Adrenal gland (tissue), 12 donors: ENCODE measurements around the gene NPAS3. TPM values are rescaled to one million over a fixed set of nuclear protein-coding genes. Genes with fewer than 3 reads are reported as not detected.

ENCODE experiments used
- DNase-seq, 7 donors: peaks; one replicate each; pipeline ENCODE4 v3.0.0-alpha.2; 2019 to 2020
- H3K27ac ChIP-seq, 5 donors: fragments of 200-600 bp; sonication (generic) in 4 of 5; 1 replicate in 3 of 5; 2 replicates in 2 of 5; pipeline versions ENCODE4 v1.5.1 to v1.8.0; 2016 to 2020; ENCODE audit warnings: mild to moderate bottlenecking in 1 of 5
- H3K27me3 ChIP-seq: fragments of 200-600 bp; 2 replicates; pipeline ENCODE4 v1.8.0; 2021
- H3K36me3 ChIP-seq, 2 donors: fragments of 200-600 bp; replicated peaks in 1 of 2; 1 replicate in 1 of 2; 2 replicates in 1 of 2; pipeline versions ENCODE4 v1.5.1 to v1.8.0; 2018 to 2022
- H3K4me1 ChIP-seq, 2 donors: fragments of 200-600 bp; replicated peaks in 1 of 2; 1 replicate in 1 of 2; 2 replicates in 1 of 2; pipeline versions ENCODE4 v1.5.1 to v1.8.0; 2018 to 2021
- H3K4me3 ChIP-seq, 4 donors: fragments of 200-600 bp; sonication (generic) in 3 of 4; one replicate each; pipeline ENCODE4 v1.5.1; 2016 to 2018
- H3K9me3 ChIP-seq, 3 donors: fragments of 200-600 bp; sonication (generic) in 1 of 3; replicated peaks in 1 of 3; 1 replicate in 2 of 3; 2 replicates in 1 of 3; pipeline versions ENCODE4 v1.5.1 to v1.8.0; 2016 to 2021
- POLR2A ChIP-seq, 2 donors: fragments of 450-650 bp; IDR thresholded peaks; one replicate each; pipeline ENCODE4 v1.6.1; 2017; ENCODE audit warnings: antibody characterized with exemption in 2 of 2, mild to moderate bottlenecking in 2 of 2, moderate library complexity in 1 of 2
- WGBS, 4 donors: extraction: QIAGEN DNeasy Blood & Tissue Kit in 2 of 4; methylation state at CpG; one replicate each; pipeline versions ENCODE4 v1.1.5 to v1.1.7; 2013 to 2017; 5-methylcytosine and 5-hydroxymethylcytosine counted together
- intact Hi-C, 2 donors: fragments of 100-400 bp; cut with DNase I; formaldehyde crosslinking; loops; one replicate each; pipeline versions ENCODE4 v1.14.1 to v1.15.0; 2022 to 2023
- polyA plus RNA-seq, 3 donors: library from polyadenylated mRNA; stranded (reverse); fragments of 200-250 nt in 2 of 3; fragments of 350-450 nt in 1 of 3; fragmentation: Illumina TruSeq in 1 of 3; extraction: RNeasy Lipid Tissue Mini Kit (QIAGEN cat#74804) in 1 of 3; gene quantifications; one replicate each; pipeline ENCODE4 v1.2.3, GENCODE V29; 2013 to 2014
- total RNA-seq, 9 donors: library from RNA; depleted of rRNA in 4 of 9; stranded (reverse); fragments of >200 nt in 4 of 9; fragments of 120-200 nt in 1 of 9; fragmentation: NEBNext Ultra II Directional in 1 of 9; extraction: Animal tissue kit (Norgen Biotek cat#: 25700) in 1 of 9; gene quantifications; one replicate each; pipeline versions ENCODE4 v1.1.0 to v1.2.4, GENCODE V29; 2013 to 2023
- TF ChIP-seq, protein P1 (sequence below), 6 experiments: fragments of 450-650 bp in 4 of 6; fragments of 200-600 bp in 2 of 6; sonication (generic) in 1 of 6; IDR thresholded peaks; 1 replicate in 5 of 6; 2 replicates in 1 of 6; pipeline versions ENCODE4 v1.5.1 to v1.8.0; 2016 to 2021; ENCODE audit warnings: antibody characterized with exemption in 6 of 6, mild to moderate bottlenecking in 2 of 6, moderate library complexity in 1 of 6
- donor health status: healthy with polysubstance abuse.
- donor health status: Bipolar disorder and iron deficiency.
- donor health status: DM: yes; HTN: yes; CAD: no.
- donor health status: DM: no; HTN: no; CAD: no.
- donor health status: DM: no; HTN: no; CAD: no.
- donor health status: DM: yes; HTN: yes; CAD: no.

Gene NPAS3
- total and polyA plus RNA-seq, 12 donors: 0.36 to 7.5 (median 1.5) TPM

- H3K27ac ChIP-seq: no peak overlapping the region
- no peak for TF ChIP-seq POLR2A (IDR thresholded peaks at IDR 0.05)
- TF ChIP-seq, protein P1, sequence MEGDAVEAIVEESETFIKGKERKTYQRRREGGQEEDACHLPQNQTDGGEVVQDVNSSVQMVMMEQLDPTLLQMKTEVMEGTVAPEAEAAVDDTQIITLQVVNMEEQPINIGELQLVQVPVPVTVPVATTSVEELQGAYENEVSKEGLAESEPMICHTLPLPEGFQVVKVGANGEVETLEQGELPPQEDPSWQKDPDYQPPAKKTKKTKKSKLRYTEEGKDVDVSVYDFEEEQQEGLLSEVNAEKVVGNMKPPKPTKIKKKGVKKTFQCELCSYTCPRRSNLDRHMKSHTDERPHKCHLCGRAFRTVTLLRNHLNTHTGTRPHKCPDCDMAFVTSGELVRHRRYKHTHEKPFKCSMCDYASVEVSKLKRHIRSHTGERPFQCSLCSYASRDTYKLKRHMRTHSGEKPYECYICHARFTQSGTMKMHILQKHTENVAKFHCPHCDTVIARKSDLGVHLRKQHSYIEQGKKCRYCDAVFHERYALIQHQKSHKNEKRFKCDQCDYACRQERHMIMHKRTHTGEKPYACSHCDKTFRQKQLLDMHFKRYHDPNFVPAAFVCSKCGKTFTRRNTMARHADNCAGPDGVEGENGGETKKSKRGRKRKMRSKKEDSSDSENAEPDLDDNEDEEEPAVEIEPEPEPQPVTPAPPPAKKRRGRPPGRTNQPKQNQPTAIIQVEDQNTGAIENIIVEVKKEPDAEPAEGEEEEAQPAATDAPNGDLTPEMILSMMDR (IDR thresholded peaks at IDR 0.05): no peak
Observed at GRCh38 chr14:33726685-33727084, 788.0 kb downstream of the NPAS3 start.

GRCh38 chr14:33727606-33728005 lies 788.9 kb downstream of the NPAS3 start:
- intact Hi-C loops: no loop called here
- TF ChIP-seq, protein P1 (IDR thresholded peaks at IDR 0.05): no peak
- TF ChIP-seq POLR2A (IDR thresholded peaks at IDR 0.05): no peak

More at GRCh38 chr14:33726685-33727084, 788.0 kb downstream of the NPAS3 start:
- DNase-seq: no peak
- H3K4me3 ChIP-seq: no peak overlapping the region
- no peaks in the 10 kb centered on the region for H3K4me1 ChIP-seq
- 77 to 85% (median 78%) methylated on average over 5 of the region's 5 CpGs for WGBS, 4 donors
- intact Hi-C loops: no loop called here
- no peaks in the 10 kb centered on the region for H3K9me3 ChIP-seq
- no peaks in the 10 kb centered on the region for H3K36me3 ChIP-seq
- H3K27me3 ChIP-seq: no peaks in the 10 kb centered on the region

GRCh38 chr14:33728010-33728498 lies 789.4 kb downstream of the NPAS3 start:
- Histone ChIP-seq H3K27ac (no peak overlapping the region), H3K36me3 (no peaks in the 10 kb centered on the region), H3K4me1 (no peaks in the 10 kb centered on the region), H3K4me3 (no peak overlapping the region), H3K9me3 (no peaks in the 10 kb centered on the region), H3K27me3 (no peaks in the 10 kb centered on the region)
- no peak for DNase-seq
- WGBS, 4 donors: 78 to 89% (median 83%) methylated on average over 3 of the region's 3 CpGs
- intact Hi-C loops: no loop called here
- TF ChIP-seq, protein P1 (IDR thresholded peaks at IDR 0.05): no peak
- no peak for TF ChIP-seq POLR2A (IDR thresholded peaks at IDR 0.05)

More at GRCh38 chr14:33727606-33728005, 788.9 kb downstream of the NPAS3 start:
- Histone ChIP-seq H3K9me3 (no peaks in the 10 kb centered on the region), H3K36me3 (no peaks in the 10 kb centered on the region), H3K27me3 (no peaks in the 10 kb centered on the region), H3K27ac (no peak overlapping the region), H3K4me1 (no peaks in the 10 kb centered on the region), H3K4me3 (no peak overlapping the region)
- 76 to 90% (median 81%) methylated on average over 6 of the region's 6 CpGs for WGBS, 4 donors
- no peak for DNase-seq

- H3K9me3 ChIP-seq: no peaks in the 10 kb centered on the region
- intact Hi-C loops: no loop called here
- WGBS, 4 donors: 83 to 95% (median 90%) methylated on average over 1 of the region's 1 CpG
- no peak overlapping the region for H3K27ac ChIP-seq
- no peak overlapping the region for H3K4me3 ChIP-seq
- TF ChIP-seq, protein P1 (IDR thresholded peaks at IDR 0.05): no peak
- TF ChIP-seq POLR2A (IDR thresholded peaks at IDR 0.05): no peak
- DNase-seq: no peak
- H3K27me3 ChIP-seq: no peaks in the 10 kb centered on the region
- no peaks in the 10 kb centered on the region for H3K36me3 ChIP-seq
- H3K4me1 ChIP-seq: no peaks in the 10 kb centered on the region
Observed at GRCh38 chr14:33730156-33730555, 791.5 kb downstream of the NPAS3 start.
